Measurements from ENCODE around the gene GUCA2A.

DNA sequence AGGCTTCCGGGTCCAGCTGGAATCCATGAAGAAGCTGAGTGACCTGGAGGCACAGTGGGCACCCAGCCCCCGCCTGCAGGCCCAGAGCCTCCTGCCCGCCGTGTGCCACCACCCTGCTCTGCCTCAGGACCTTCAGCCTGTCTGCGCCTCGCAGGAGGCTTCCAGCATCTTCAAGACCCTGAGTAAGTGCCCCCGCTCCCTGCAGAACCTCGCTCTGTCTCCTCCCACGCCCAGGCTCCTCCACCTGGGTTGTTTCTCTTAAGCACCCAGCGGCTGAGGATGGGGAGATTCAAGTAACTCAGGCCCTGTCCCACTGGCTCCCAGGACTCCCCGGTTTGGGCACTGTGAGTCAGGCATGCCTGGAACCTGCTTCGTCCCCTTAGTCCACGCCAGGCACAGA, 9.9 kb downstream of the GUCA2A start:
- TF ChIP-seq, protein P1, sequence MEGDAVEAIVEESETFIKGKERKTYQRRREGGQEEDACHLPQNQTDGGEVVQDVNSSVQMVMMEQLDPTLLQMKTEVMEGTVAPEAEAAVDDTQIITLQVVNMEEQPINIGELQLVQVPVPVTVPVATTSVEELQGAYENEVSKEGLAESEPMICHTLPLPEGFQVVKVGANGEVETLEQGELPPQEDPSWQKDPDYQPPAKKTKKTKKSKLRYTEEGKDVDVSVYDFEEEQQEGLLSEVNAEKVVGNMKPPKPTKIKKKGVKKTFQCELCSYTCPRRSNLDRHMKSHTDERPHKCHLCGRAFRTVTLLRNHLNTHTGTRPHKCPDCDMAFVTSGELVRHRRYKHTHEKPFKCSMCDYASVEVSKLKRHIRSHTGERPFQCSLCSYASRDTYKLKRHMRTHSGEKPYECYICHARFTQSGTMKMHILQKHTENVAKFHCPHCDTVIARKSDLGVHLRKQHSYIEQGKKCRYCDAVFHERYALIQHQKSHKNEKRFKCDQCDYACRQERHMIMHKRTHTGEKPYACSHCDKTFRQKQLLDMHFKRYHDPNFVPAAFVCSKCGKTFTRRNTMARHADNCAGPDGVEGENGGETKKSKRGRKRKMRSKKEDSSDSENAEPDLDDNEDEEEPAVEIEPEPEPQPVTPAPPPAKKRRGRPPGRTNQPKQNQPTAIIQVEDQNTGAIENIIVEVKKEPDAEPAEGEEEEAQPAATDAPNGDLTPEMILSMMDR (IDR thresholded peaks at IDR 0.05; ENCODE audit: insufficient read depth, low read depth, low read length): no peak
- no peak for TF ChIP-seq EZH2 (IDR thresholded peaks at IDR 0.05; ENCODE audit: insufficient read depth, low read length)

Measured in astrocyte (in vitro differentiated cells and primary cell).